HepG2 (cell line): ENCODE results near the gene PPDPF.
A peak's percentile ranks its signal among the peaks of the same experiment; 100 is the strongest.

Experiments
- CTCF ChIP-seq: sonication (generic); formaldehyde crosslinking; IDR thresholded peaks from 2 replicates; pipeline ENCODE4 v1.5.0; 2020; ENCODE audit warnings: mild to moderate bottlenecking, missing genetic modification reagents, moderate library complexity
- EZH2 ChIP-seq: conservative IDR thresholded peaks from 2 replicates; pipeline ENCODE4 v1.6.1; 2012; ENCODE audit warnings: mild to moderate bottlenecking, low read depth, low read length, moderate library complexity
- GATAD2A ChIP-seq: IDR thresholded peaks from 2 replicates; pipeline ENCODE4 v1.6.1; 2016
- GLI4 ChIP-seq: sonication (generic); formaldehyde crosslinking; IDR thresholded peaks from 2 replicates; pipeline ENCODE4 v1.5.1; 2020; ENCODE audit warnings: missing genetic modification reagents, mild to moderate bottlenecking, moderate library complexity, borderline replicate concordance
- NR3C1 ChIP-seq: sonication (generic); formaldehyde crosslinking; IDR thresholded peaks from 2 replicates; pipeline ENCODE4 v1.4.0; 2020; ENCODE audit warnings: missing genetic modification reagents
- RAD21 ChIP-seq: fragments of 450-650 bp; formaldehyde crosslinking; IDR thresholded peaks from 2 replicates; pipeline ENCODE4 v1.5.0; 2020; ENCODE audit warnings: mild to moderate bottlenecking
- ZC3H4 ChIP-seq: sonication (generic); formaldehyde crosslinking; IDR thresholded peaks from 2 replicates; pipeline ENCODE4 v1.4.0; 2020; ENCODE audit warnings: missing genetic modification reagents, borderline replicate concordance
- ZNF296 ChIP-seq: sonication (generic); formaldehyde crosslinking; conservative IDR thresholded peaks from 2 replicates; pipeline ENCODE4 v1.5.0; 2020; ENCODE audit warnings: mild to moderate bottlenecking, missing genetic modification reagents
- ZNF577 ChIP-seq: sonication (generic); formaldehyde crosslinking; IDR thresholded peaks from 2 replicates; pipeline ENCODE4 v1.4.0; 2020; ENCODE audit warnings: mild to moderate bottlenecking, low read depth, missing genetic modification reagents, borderline replicate concordance
- TF ChIP-seq, protein P1 (sequence below): sonication (generic); formaldehyde crosslinking; IDR thresholded peaks from 2 replicates; pipeline ENCODE4 v1.5.1; 2020; ENCODE audit warnings: missing genetic modification reagents, mild to moderate bottlenecking, borderline replicate concordance

- TF ChIP-seq GATAD2A (no peak), GLI4 (no peak), ZNF296 (CRISPR knock-in tag) (no peak), EZH2 (peak; percentile 43; the same call in 1 of the 2 replicates), CTCF (CRISPR knock-in tag) (no peak), ZNF577 (no peak), ZC3H4 (CRISPR knock-in tag) (no peak), RAD21 (CRISPR knock-in tag) (no peak), NR3C1 (CRISPR knock-in tag) (no peak)
- TF ChIP-seq, protein P1, sequence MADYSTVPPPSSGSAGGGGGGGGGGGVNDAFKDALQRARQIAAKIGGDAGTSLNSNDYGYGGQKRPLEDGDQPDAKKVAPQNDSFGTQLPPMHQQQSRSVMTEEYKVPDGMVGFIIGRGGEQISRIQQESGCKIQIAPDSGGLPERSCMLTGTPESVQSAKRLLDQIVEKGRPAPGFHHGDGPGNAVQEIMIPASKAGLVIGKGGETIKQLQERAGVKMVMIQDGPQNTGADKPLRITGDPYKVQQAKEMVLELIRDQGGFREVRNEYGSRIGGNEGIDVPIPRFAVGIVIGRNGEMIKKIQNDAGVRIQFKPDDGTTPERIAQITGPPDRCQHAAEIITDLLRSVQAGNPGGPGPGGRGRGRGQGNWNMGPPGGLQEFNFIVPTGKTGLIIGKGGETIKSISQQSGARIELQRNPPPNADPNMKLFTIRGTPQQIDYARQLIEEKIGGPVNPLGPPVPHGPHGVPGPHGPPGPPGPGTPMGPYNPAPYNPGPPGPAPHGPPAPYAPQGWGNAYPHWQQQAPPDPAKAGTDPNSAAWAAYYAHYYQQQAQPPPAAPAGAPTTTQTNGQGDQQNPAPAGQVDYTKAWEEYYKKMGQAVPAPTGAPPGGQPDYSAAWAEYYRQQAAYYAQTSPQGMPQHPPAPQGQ (CRISPR knock-in tag): no peak
Observed at GRCh38 chr20:63487116-63487764, 33.3 kb upstream of the PPDPF start.
